ENCODE results near the gene ZNF260.
A peak's percentile ranks its signal among the peaks of the same experiment; 100 is the strongest.

ZNF260 gene

GRCh38 chr19:36489920-36490415 lies 38.1 kb downstream of the ZNF260 start:
- DNase-seq (ENCODE audit: low read depth) = no peak

GRCh38 chr19:36489118-36489919 lies 38.8 kb downstream of the ZNF260 start, which contains the start of gene ZNF566:
ZNF566 (minus strand) TSS chr19:36489561; CDS start chr19:36476557, 13,004 bp downstream.
- DNase-seq (ENCODE audit: low read depth) = peak; percentile 84

- no peak for DNase-seq (ENCODE audit: low read depth)
Measured at GRCh38 chr19:36488846-36489117, 39.3 kb downstream of the ZNF260 start.

GRCh38 chr19:36488118-36488845 lies 39.8 kb downstream of the ZNF260 start:
- no peak for DNase-seq (ENCODE audit: low read depth)

GRCh38 chr19:36483653-36484052 lies 44.4 kb downstream of the ZNF260 start:
- DNase-seq (ENCODE audit: low read depth) = no peak

- no peak for DNase-seq (ENCODE audit: low read depth)
Measured at GRCh38 chr19:36482876-36483275, 45.2 kb downstream of the ZNF260 start.

All from GM04503 (cell line).